Endothelial cell of umbilical vein (primary cell): ENCODE data around the gene IL32. TPM values are rescaled to one million over a fixed set of nuclear protein-coding genes. Genes with fewer than 3 reads are reported as not detected.

ENCODE experiments used
- BruUV-seq: library from RNA; stranded (reverse); fragments of 400-500 nt; replicated peaks from 2 replicates; lab custom pipeline; 2021; lab: Mats Ljungman, UMichigan
- CTCF ChIA-PET: fragments of 300-600, 350-600 bp; sonication (Branson Sonifier 250); formaldehyde crosslinking; loops from one replicate; lab custom pipeline; 2021; ENCODE audit warnings: antibody characterized with exemption, inconsistent platforms; lab: Charles Lee
- POLR2A ChIA-PET: fragments of 300-600, 350-600 bp; sonication (Branson Sonifier 250); formaldehyde crosslinking; loops from one replicate; lab custom pipeline; 2021; ENCODE audit warnings: antibody characterized with exemption, inconsistent platforms; lab: Charles Lee
- DNase-seq: peaks from one replicate; pipeline ENCODE4 v3.0.0-alpha.2; 2011; ENCODE audit warnings: low read depth, low spot score
- FAIRE-seq: peaks from 2 replicates; lab custom pipeline; 2011; peaks lifted over from hg19 to GRCh38; lab: Jason Lieb, UNC
- H2AFZ ChIP-seq: 2 replicates; pipeline ENCODE4 v1.6.0; 2012; ENCODE audit warnings: low read depth, low read length, control low read depth, inconsistent platforms
- H3K27ac ChIP-seq: 2 replicates; pipeline ENCODE4 v1.5.1; 2011; ENCODE audit warnings: low read depth, mild to moderate bottlenecking, control low read depth, low read length, moderate library complexity; ENCODE audit not compliant: insufficient read depth
- H3K27me3 ChIP-seq, 2 experiments: 2 replicates each; pipeline versions ENCODE4 v1.6.0 to v1.6.1; 2011; ENCODE audit warnings: low read length in 2 of 2, mixed read lengths in 1 of 2; ENCODE audit not compliant: control insufficient read depth in 2 of 2, insufficient read depth in 2 of 2
- H3K36me3 ChIP-seq, 2 experiments: 2 replicates in 1 of 2; 3 replicates in 1 of 2; pipeline ENCODE4 v1.5.1; 2011; ENCODE audit warnings: low read length in 2 of 2, mild to moderate bottlenecking in 1 of 2, moderate library complexity in 1 of 2; ENCODE audit not compliant: control insufficient read depth in 2 of 2, insufficient read depth in 2 of 2; ENCODE audit errors: extremely low read depth in 1 of 2
- H3K4me1 ChIP-seq: 3 replicates; pipeline ENCODE4 v1.5.1; 2011; ENCODE audit warnings: mild to moderate bottlenecking, low read length; ENCODE audit not compliant: control insufficient read depth, insufficient read depth; ENCODE audit errors: extremely low read depth
- H3K4me2 ChIP-seq: 2 replicates; pipeline ENCODE4 v1.6.1; 2011; ENCODE audit warnings: low read length, control low read depth, mixed read lengths; ENCODE audit not compliant: insufficient read depth
- H3K4me3 ChIP-seq, 3 experiments: fragments of 200-600 bp in 1 of 3; sonication (generic), shearing (Covaris generic) in 1 of 3; replicated peaks in 1 of 3; 2 replicates each; pipeline ENCODE4 v1.5.1; 2011 to 2016; ENCODE audit warnings: control low read depth in 3 of 3, low read length in 3 of 3, mild to moderate bottlenecking in 2 of 3, inconsistent platforms in 1 of 3, low read depth in 1 of 3, moderate library complexity in 1 of 3; ENCODE audit not compliant: insufficient read depth in 1 of 3
- H3K79me2 ChIP-seq: 2 replicates; pipeline ENCODE4 v1.6.0; 2012; ENCODE audit warnings: low read length, inconsistent platforms; ENCODE audit not compliant: control insufficient read depth, insufficient read depth
- H3K9ac ChIP-seq: replicated peaks from 2 replicates; pipeline ENCODE3; 2011; ENCODE audit warnings: low read length, control low read depth; ENCODE audit not compliant: insufficient read depth; ENCODE audit errors: extremely low read depth
- H3K9me1 ChIP-seq: replicated peaks from 3 replicates; pipeline ENCODE4 v1.6.0; 2011; ENCODE audit warnings: mild to moderate bottlenecking, low read length; ENCODE audit not compliant: control insufficient read depth, insufficient read depth; ENCODE audit errors: extremely low read depth
- H3K9me3 ChIP-seq: replicated peaks from 2 replicates; pipeline ENCODE4 v1.5.1; 2012; ENCODE audit warnings: low read length, inconsistent platforms; ENCODE audit not compliant: control insufficient read depth, insufficient read depth
- H4K20me1 ChIP-seq: replicated peaks from 2 replicates; pipeline ENCODE3; 2011; ENCODE audit warnings: mild to moderate bottlenecking, low read length; ENCODE audit not compliant: control insufficient read depth, insufficient read depth; ENCODE audit errors: extremely low read depth
- EZH2 ChIP-seq: IDR thresholded peaks from 2 replicates; pipeline ENCODE4 v1.6.1; 2012; ENCODE audit warnings: borderline replicate concordance, low read depth, mild to moderate bottlenecking, moderate library complexity, low read length, inconsistent platforms; ENCODE audit not compliant: severe bottlenecking
- FOS ChIP-seq: IDR thresholded peaks from 2 replicates; pipeline ENCODE4 v1.6.1; 2011; ENCODE audit warnings: mild to moderate bottlenecking, low read length, moderate library complexity, borderline replicate concordance; ENCODE audit not compliant: insufficient read depth
- GATA2 ChIP-seq: IDR thresholded peaks from 2 replicates; pipeline ENCODE4 v1.7.0; 2011; ENCODE audit warnings: low read depth, mild to moderate bottlenecking, moderate library complexity, mixed read lengths, low read length; ENCODE audit not compliant: insufficient read length, insufficient read depth
- JUN ChIP-seq: IDR thresholded peaks from 2 replicates; pipeline ENCODE4 v1.6.1; 2011; ENCODE audit warnings: borderline replicate concordance, low read depth; ENCODE audit not compliant: insufficient read length, insufficient read depth
- MYC ChIP-seq: IDR thresholded peaks from one replicate; pipeline ENCODE4 v1.6.1; 2011; ENCODE audit warnings: mild to moderate bottlenecking, low read depth, low read length
- POLR2A ChIP-seq: IDR thresholded peaks from 2 replicates; pipeline ENCODE4 v1.6.1; 2012; ENCODE audit warnings: low read depth, mild to moderate bottlenecking, control low read depth, low read length
- POLR2AphosphoS5 ChIP-seq: IDR thresholded peaks from 2 replicates; pipeline ENCODE4 v1.6.1; 2012; ENCODE audit warnings: low read depth, mild to moderate bottlenecking, control low read depth, low read length, moderate library complexity; ENCODE audit not compliant: insufficient read depth
- dilution Hi-C: fragments of 300-500 bp; cut with MboI; formaldehyde crosslinking; loops from one replicate; pipeline ENCODE4 v1.15.0; 2019; ENCODE audit warnings: low sequenced_read_pairs; ENCODE audit not compliant: extremely low pct_ligation_motif_present
- intact Hi-C: fragments of 100-400 bp; cut with micrococcal nuclease; formaldehyde crosslinking; loops from one replicate; pipeline ENCODE4 v1.10.0; 2022
- polyA plus RNA-seq, 4 experiments: library from polyadenylated mRNA; depleted of rRNA in 3 of 4; stranded (reverse) in 3 of 4; unstranded in 1 of 4; fragments of >200 nt; gene quantifications; 2 replicates each; pipeline versions ENCODE4 v1.2.1 to v1.2.3, GENCODE V29; 2011 to 2012; ENCODE audit warnings: missing spikeins in 1 of 4
- total RNA-seq: library from RNA; stranded (reverse); gene quantifications from 2 replicates; pipeline ENCODE4 v1.2.3, GENCODE V29; 2021
- TF ChIP-seq, protein P1 (sequence below): IDR thresholded peaks from 2 replicates; pipeline ENCODE4 v1.6.1; 2011; ENCODE audit not compliant: insufficient read depth, insufficient read length
- TF ChIP-seq, protein P2 (sequence below), 2 donors: IDR thresholded peaks; 1 replicate in 1 of 2; 2 replicates in 1 of 2; pipeline ENCODE4 v1.5.1; 2011; ENCODE audit warnings: low read length in 2 of 2, mild to moderate bottlenecking in 2 of 2, moderate library complexity in 2 of 2, control low read depth in 1 of 2, inconsistent platforms in 1 of 2, low read depth in 1 of 2; ENCODE audit not compliant: insufficient read depth in 1 of 2; ENCODE audit errors: extremely low read depth in 1 of 2

IL32 gene
- total and polyA plus RNA-seq, 2 donors (not counting 3 experiments of a cell fraction or from before 2014, with no cell fraction given), result 55.7 to 336 TPM

DNA sequence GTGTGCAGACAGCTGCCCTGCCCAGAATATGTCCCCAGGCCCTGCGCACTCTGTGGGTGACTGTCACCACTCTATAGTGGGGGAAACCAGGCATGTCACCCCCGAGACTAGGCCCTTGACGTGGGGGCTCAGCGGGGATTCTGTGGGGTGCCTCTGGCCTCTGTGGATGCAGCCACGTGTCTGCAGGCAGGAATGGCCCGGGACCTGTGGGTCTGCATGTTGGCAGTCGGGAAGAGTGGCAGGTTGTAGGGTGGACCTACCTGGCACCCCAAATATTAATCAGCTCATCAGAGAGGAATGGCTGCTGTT lies 954 bp downstream of the IL32 start:
- ChIA-PET CTCF (no interaction called here), POLR2A (interaction anchor here (0.5 kb wide), 1 partner anchor 41 kb away, joined by 5 read pairs; no protein-coding TSS in a partner anchor)
- Histone ChIP-seq H3K79me2 (peaks cover 4% of the 10 kb centered on the region), H3K9ac (peak overlapping the region; percentile 94), H3K36me3 (peaks cover 0 to 9% of the 10 kb centered on the region in 2 experiments), H3K4me1 (peaks cover 19% of the 10 kb centered on the region), H2AFZ (no peak overlapping the region), H3K9me1 (no peaks in the 10 kb centered on the region), H3K27me3 (no peaks in the 10 kb centered on the region), H4K20me1 (no peaks in the 10 kb centered on the region), H3K4me2 (peak overlapping the region; percentile 66), H3K9me3 (no peaks in the 10 kb centered on the region), H3K4me3 (peak overlapping the region in 2 of 3 experiments; percentile 40 to 54), H3K27ac (peak overlapping the region; percentile 94)
- intact Hi-C loops (no loop called here), dilution Hi-C loops (no loop called here)
- TF ChIP-seq, protein P1, sequence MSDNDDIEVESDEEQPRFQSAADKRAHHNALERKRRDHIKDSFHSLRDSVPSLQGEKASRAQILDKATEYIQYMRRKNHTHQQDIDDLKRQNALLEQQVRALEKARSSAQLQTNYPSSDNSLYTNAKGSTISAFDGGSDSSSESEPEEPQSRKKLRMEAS, result no peak
- TF ChIP-seq, protein P2, sequence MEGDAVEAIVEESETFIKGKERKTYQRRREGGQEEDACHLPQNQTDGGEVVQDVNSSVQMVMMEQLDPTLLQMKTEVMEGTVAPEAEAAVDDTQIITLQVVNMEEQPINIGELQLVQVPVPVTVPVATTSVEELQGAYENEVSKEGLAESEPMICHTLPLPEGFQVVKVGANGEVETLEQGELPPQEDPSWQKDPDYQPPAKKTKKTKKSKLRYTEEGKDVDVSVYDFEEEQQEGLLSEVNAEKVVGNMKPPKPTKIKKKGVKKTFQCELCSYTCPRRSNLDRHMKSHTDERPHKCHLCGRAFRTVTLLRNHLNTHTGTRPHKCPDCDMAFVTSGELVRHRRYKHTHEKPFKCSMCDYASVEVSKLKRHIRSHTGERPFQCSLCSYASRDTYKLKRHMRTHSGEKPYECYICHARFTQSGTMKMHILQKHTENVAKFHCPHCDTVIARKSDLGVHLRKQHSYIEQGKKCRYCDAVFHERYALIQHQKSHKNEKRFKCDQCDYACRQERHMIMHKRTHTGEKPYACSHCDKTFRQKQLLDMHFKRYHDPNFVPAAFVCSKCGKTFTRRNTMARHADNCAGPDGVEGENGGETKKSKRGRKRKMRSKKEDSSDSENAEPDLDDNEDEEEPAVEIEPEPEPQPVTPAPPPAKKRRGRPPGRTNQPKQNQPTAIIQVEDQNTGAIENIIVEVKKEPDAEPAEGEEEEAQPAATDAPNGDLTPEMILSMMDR (IDR thresholded peaks at IDR 0.05; ENCODE audit: extremely low read depth in 1 of 2, insufficient read depth in 1 of 2, low read depth in 1 of 2, low read length in 2 of 2), result no peak
- TF ChIP-seq FOS, result no peak
- TF ChIP-seq GATA2, result no peak
- TF ChIP-seq POLR2A, result no peak
- no peak for TF ChIP-seq JUN
- no peak for TF ChIP-seq EZH2
- no peak for TF ChIP-seq MYC
- no peak for TF ChIP-seq POLR2AphosphoS5
- DNase-seq (no peak), FAIRE-seq (no peak)
- BruUV-seq, result no TSS peak
